ENCODE measurements around the gene CD19. TPM values are rescaled to one million over a fixed set of nuclear protein-coding genes. Genes with fewer than 3 reads are reported as not detected.
"Not testable (repeated sequence)": the region's sequence is repeated elsewhere in the genome, so short reads cannot be mapped to it uniquely, and the experiment has no call there.

Gene CD19
- not detected for total RNA-seq

DNA sequence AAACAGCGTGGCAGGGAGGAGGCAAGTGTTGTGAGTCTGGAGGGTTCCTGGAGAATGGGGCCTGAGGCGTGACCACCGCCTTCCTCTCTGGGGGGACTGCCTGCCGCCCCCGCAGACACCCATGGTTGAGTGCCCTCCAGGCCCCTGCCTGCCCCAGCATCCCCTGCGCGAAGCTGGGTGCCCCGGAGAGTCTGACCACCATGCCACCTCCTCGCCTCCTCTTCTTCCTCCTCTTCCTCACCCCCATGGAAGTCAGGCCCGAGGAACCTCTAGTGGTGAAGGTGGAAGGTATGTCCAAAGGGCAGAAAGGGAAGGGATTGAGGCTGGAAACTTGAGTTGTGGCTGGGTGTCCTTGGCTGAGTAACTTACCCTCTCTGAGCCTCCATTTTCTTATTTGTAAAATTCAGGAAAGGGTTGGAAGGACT, at the start of gene CD19:
CD19 (plus strand) TSS at position 171 of the 425 bp plus-strand sequence; CDS start at position 201, 30 bp downstream.
- Histone ChIP-seq H3K27me3 (no peaks in the 10 kb centered on the region), H3K4me3 (no peak within 1 kb of the TSS), H3K9me3 (no peaks in the 10 kb centered on the region), H3K27ac (no peak within 1 kb of the TSS), H3K4me1 (no peaks in the 10 kb centered on the region), H3K36me3 (no peaks in the 10 kb centered on the region)
- no peak for DNase-seq (ENCODE audit: low spot score in 2 of 2)
- TF ChIP-seq POLR2A (IDR thresholded peaks at IDR 0.05) (no peak), POLR2AphosphoS5 (IDR thresholded peaks at IDR 0.05) (no peak)
- TF ChIP-seq, protein P1, sequence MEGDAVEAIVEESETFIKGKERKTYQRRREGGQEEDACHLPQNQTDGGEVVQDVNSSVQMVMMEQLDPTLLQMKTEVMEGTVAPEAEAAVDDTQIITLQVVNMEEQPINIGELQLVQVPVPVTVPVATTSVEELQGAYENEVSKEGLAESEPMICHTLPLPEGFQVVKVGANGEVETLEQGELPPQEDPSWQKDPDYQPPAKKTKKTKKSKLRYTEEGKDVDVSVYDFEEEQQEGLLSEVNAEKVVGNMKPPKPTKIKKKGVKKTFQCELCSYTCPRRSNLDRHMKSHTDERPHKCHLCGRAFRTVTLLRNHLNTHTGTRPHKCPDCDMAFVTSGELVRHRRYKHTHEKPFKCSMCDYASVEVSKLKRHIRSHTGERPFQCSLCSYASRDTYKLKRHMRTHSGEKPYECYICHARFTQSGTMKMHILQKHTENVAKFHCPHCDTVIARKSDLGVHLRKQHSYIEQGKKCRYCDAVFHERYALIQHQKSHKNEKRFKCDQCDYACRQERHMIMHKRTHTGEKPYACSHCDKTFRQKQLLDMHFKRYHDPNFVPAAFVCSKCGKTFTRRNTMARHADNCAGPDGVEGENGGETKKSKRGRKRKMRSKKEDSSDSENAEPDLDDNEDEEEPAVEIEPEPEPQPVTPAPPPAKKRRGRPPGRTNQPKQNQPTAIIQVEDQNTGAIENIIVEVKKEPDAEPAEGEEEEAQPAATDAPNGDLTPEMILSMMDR (IDR thresholded peaks at IDR 0.05) = no peak
- intact Hi-C loops (cut with DNase I; ENCODE audit: low total_unique reads) = no loop called here

DNA sequence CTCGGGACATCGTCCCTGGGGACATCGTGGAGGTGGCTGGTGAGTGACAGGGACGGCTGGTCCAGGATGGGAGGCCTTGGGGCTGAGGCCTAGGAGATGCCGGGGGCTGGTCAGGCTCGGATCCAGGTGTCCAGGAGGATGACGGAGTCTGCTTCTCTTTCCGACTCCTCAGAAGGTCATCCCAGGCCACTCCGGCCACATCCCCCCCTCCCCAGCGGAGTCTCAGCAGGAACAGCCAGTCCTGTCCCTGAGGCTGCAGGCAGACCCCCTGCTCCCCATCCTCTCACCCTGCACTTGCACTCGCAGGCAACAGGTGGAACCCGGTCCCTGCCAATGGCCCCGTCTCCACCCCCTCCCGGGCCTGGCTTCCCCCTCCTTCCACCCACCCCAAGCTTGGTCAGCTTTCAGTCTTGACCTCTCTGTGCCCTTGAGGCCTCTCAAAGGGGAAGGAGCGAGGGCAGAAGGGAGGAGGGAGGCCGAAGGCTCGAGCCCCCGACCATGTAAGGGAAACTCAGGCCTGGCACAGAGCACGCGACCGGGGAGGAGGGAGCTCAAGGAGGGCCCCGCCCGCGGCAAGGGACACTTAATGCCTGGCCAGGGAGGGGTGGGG, 49.1 kb upstream of the CD19 start:
- DNase-seq (ENCODE audit: low spot score in 2 of 2) = no peak
- Histone ChIP-seq H3K4me1 (peaks cover 0 to 4% of the 10 kb centered on the region in 2 donors), H3K27me3 (no peaks in the 10 kb centered on the region), H3K9me3 (no peaks in the 10 kb centered on the region), H3K27ac (no peak overlapping the region), H3K36me3 (no peaks in the 10 kb centered on the region), H3K4me3 (no peak overlapping the region)
- TF ChIP-seq POLR2A (IDR thresholded peaks at IDR 0.05) = no peak
- intact Hi-C loops (cut with DNase I; ENCODE audit: low total_unique reads) = no loop called here

DNA sequence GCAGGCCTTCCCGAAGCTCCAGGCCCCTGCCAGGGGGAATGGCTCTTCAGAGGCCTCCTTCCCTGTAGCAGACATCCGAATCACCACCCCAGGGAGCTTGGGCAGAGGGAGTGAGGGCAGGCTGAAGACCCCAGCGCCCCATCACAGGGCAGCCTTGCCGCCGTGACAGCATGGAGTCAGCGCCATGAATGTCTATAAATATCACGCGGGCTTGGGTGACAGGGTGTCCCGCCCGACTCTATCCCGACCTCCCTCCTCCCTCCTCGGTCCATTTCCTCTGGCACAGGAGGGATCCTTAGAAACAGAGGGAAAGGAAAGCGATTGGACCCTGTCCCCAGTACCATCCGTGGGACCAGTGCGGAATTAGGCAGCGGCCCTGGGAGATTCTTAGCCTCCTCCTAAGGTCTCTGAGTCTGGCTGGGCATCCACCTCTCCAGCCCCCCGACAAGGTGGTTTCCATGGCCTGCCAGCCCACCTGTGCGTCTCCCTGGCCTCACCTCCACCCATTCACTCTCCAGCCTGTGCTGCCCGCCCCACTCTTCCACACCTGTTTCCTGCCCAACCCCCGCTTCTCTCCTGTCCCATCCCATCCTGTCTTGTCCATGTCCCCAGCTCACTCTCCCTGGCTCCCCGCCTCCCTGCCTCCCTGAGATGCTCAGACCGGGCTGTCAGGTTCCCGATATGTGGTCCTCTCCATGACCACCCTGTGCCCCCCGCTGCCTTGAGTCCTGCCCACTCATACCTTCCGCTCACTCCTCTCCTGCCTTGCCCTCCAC, 48.4 kb upstream of the CD19 start:
- Histone ChIP-seq H3K27me3 (no peaks in the 10 kb centered on the region), H3K27ac (no peak overlapping the region), H3K4me1 (peaks cover 0 to 4% of the 10 kb centered on the region in 2 donors), H3K4me3 (no peak overlapping the region), H3K9me3 (no peaks in the 10 kb centered on the region), H3K36me3 (no peaks in the 10 kb centered on the region)
- TF ChIP-seq POLR2AphosphoS5 (IDR thresholded peaks at IDR 0.05) (no peak), POLR2A (IDR thresholded peaks at IDR 0.05) (no peak)
- TF ChIP-seq, protein P1 (IDR thresholded peaks at IDR 0.05) = no peak
- intact Hi-C loops (cut with DNase I; ENCODE audit: low total_unique reads) = no loop called here
- no peak for DNase-seq (ENCODE audit: low spot score in 2 of 2)

DNA sequence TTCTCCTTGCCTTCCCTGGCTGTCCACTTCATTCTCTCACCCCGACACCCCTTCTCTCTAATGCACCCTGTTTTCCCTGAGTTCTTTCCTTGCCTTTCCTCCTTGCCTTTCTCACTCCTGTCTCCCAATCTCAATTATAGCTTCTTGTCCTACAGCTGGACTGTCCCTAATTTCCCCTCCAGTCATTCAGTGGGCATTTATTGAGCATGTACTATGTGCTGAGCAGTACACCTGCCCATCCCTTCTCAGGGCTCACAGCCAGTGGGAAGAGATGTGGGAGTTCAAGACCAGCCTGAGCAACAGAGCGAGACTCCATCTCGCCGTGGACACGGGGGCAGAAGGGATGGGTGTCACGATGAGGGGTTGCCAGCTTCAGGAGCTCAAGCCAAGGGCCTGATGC, 47.7 kb upstream of the CD19 start:
- TF ChIP-seq POLR2A (IDR thresholded peaks at IDR 0.05) = no peak
- TF ChIP-seq POLR2AphosphoS5 (IDR thresholded peaks at IDR 0.05) = no peak
- TF ChIP-seq, protein P1 (IDR thresholded peaks at IDR 0.05) = no peak
- Histone ChIP-seq H3K36me3 (no peaks in the 10 kb centered on the region), H3K4me1 (peaks cover 0 to 3% of the 10 kb centered on the region in 2 donors), H3K27me3 (no peaks in the 10 kb centered on the region), H3K4me3 (no peak overlapping the region), H3K9me3 (no peaks in the 10 kb centered on the region), H3K27ac (no peak overlapping the region)
- intact Hi-C loops (cut with DNase I; ENCODE audit: low total_unique reads) = no loop called here
- no peak for DNase-seq (ENCODE audit: low spot score in 2 of 2)

DNA sequence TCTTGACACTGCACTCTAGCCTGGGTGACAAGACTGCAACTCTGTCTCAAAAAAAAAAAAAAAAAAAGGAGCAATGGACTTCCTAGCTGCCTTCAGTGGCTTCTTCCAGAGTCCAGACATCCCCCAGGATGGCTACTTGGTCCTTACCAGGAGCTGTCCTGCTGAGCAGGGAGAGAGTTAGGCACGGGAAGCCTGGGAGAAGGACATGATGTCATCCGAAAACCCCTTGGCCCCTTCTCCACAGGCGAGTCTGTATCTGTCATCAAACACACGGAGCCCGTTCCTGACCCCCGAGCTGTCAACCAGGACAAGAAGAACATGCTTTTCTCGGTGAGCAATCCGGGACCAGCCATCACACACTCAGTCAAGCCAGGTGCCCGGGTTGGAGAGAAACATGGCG, 44.8 kb upstream of the CD19 start:
- intact Hi-C loops (cut with DNase I; ENCODE audit: low total_unique reads) = no loop called here
- TF ChIP-seq POLR2AphosphoS5 (IDR thresholded peaks at IDR 0.05) (no peak), POLR2A (IDR thresholded peaks at IDR 0.05) (no peak)
- TF ChIP-seq, protein P1 (IDR thresholded peaks at IDR 0.05) = no peak
- H3K36me3 ChIP-seq = no peaks in the 10 kb centered on the region
- no peak overlapping the region for H3K4me3 ChIP-seq
- no peaks in the 10 kb centered on the region for H3K27me3 ChIP-seq
- no peaks in the 10 kb centered on the region for H3K9me3 ChIP-seq
- no peak overlapping the region for H3K27ac ChIP-seq
- no peak for DNase-seq (ENCODE audit: low spot score in 2 of 2)
- H3K4me1 ChIP-seq = no peaks in the 10 kb centered on the region

DNA sequence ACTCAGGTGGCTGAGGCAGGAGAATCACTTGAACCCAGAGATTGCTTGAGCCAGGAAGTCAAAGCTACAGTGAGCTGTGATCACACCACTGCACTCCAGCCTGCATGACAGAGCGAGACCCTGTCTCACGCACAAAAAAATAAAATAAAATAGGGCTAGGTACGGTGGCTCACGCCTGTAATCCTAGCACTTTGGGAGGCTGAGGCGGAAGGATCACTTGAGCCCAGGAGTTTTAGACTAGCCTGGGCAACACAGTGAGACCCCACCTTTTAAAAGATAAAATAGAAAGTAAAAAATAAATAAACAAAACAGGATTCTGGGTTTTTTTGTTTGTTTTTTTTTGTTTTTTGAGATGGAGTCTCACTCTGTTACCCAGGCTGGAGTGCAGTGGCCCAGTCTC, 41.4 kb upstream of the CD19 start:
- H3K4me3 ChIP-seq; DNase-seq (ENCODE audit: low spot score in 2 of 2); H3K4me1 ChIP-seq; H3K9me3 ChIP-seq; H3K27ac ChIP-seq; intact Hi-C loops (cut with DNase I; ENCODE audit: low total_unique reads); H3K36me3 ChIP-seq; H3K27me3 ChIP-seq: not testable (repeated sequence)
